NCI-H524 treated with DMSO at 0.1 percent for 48 hours (cell line): ENCODE data around the gene ARHGAP25.

ENCODE experiments used
- DNase-seq: peaks from one replicate; lab custom pipeline; 2025; lab: John Stamatoyannopoulos, UW

ARHGAP25 gene

DNA sequence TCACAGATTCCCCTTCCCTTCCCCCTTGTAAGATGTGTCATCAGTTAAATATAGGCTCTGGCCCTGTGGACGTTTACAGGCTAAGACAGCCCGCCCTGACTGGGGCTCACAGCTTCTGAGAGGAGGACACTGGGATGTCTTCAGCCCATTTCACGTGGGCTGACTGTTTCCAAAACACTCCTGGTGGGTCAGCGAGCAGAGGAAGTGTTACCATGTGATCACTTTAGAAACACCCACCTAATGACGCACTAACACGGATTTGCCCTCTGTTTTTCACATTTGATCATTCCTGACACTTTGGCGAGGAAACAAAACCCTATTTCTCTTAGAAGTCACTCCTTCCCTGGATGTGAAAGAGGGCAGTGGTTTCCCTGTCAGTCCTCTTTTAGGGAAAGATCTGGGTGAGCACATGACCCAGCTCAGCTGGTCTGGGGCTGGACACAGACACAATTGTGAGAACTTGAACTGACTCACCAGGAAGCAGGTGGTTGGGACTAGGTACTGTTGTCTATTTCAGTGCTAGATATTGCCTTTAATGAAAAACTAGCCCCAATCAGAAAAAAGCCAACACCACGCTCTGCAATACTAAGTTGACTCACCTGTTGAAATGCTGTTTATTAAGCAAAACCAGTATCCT, 97.7 kb downstream of the ARHGAP25 start:
- DNase-seq, result no peak

DNA sequence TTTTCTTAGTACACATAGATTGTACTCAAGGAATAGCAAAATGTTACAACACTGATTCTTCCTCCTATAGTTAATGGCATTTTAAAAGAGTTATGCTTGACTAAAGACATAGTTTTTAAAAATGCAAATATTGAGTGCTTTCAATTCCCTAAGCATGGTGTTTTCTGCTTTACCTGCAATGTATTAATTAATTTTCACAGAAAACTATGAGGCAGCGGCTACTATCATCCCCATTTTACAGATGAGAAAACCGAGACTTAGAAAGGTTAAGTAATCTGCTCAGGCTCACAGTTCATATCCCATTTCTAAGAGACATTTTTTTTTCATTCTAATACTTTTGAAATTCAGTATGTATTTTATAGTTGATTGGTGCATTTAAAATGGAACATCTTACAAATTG, 98.6 kb downstream of the ARHGAP25 start:
- DNase-seq, result no peak

DNA sequence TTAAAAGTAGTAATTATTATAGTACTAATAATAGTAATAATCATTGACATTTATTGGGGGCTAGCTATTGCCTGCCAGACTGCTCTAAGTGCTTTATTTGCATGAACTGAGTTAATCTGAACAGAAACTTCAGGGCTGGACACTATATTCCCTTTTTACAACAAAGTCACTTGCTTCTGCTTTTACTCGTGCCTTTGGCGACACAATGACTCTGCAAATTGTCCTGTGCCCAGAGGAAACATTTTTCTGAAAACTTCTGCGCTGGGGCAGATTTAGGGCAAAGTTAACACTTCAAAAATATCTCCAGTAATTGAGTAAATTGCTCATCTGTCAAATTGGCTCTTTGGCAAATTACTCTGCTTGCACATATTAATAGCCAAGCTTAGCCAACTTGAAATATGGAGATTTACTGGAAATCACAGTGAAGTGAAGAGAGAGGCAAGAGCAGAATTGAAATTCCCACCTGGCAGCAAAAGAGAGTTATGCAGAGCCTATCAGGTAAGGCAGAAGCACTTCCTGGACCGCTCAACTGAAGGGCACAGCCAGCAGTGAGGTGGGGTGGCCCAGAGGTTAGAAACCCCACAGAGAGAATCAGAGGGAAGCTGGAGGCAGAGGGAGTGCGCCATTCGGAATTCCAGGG, 100.2 kb downstream of the ARHGAP25 start:
- no peak for DNase-seq

DNA sequence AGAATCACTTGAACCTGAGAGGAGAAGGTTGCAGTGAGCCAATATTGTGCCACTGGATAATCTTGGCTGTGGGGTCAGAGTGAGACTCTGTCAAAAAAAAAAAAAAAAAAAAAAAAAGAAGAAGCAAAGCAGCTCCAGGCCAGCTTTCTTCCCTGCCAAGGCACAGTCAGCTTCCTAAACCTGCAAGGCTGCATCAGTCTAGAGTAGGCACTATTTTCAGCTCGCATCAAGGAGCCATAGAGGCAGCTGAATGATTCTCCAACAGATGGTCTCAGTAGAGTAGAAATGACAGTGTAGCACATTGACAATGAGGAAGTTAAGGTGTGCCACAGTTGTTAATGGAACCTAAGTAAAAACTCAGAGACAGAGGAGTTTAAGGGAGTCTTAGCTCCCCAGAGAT, 101.0 kb downstream of the ARHGAP25 start:
- no peak for DNase-seq

DNA sequence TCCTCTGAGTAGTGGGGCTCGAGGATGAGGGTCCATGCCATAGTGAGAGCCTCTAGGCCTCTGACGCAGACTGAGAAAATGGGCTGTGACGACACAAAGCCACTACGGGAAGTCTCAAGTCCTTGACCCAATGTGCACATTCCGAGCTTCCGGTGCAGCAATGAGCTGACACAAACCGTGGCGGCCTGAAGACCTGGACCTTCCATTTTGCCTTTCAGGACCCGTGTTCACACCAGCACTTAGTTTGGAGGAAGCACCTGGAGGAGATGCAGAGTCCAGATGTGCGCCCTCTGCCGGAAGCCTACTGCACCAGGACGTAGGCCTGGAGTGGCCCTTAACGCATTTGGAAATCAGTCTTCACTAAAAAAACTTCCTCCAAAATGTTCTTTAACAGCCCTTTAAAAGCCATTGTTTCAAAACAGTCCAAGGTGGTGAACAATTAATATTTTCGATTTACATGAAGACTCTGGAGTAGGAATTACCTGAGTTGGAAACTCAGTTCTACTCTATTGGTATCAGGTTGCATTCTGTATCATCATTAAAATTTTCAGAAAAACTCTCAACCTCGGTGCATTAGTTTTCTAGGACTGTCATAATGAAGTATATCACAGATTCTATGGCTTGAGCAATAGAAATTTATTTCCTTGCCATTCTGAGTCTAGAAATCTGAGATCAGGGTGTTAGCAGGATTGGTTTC, 102.7 kb downstream of the ARHGAP25 start:
- no peak for DNase-seq

DNA sequence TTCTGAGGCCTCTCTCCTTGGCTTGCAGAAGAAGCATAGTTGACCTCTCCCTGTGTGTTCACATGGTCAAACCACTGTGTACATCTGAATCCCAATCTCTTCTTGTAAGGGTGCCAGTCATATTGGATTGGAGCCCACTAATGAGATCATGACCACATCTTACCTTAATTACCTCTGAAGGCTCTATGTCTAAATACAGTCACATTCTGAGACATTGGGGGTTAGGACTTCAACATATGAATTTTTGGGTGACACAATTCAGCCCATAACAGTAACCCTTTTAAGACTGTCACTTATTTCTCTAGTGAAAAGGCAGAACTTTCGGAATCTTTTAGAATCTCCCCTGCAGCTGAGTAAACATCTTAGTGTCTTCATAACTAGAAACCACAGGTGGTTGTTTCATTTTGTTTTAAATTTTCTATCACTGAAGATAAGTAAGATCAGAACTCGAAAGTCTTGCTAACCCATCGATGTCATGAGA, 103.3 kb downstream of the ARHGAP25 start:
- no peak for DNase-seq

DNA sequence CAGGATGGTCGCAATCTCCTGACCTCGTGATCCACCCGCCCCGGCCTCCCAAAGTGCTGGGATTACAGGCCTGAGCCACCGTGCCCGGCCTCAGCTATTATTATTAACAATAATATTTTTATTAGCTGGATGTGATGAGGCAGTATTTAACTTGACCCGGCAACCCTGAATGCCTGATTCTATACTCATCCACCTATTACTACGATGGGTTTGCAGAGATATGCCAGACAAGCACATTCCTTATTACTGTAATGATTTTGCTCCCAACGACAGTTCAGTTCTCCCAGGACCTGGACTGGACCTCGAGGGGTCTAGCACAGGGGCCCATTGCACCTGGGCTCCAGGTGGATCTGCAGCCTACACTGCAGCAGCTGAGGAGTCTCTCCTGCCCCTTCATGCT, 104.0 kb downstream of the ARHGAP25 start:
- no peak for DNase-seq

DNA sequence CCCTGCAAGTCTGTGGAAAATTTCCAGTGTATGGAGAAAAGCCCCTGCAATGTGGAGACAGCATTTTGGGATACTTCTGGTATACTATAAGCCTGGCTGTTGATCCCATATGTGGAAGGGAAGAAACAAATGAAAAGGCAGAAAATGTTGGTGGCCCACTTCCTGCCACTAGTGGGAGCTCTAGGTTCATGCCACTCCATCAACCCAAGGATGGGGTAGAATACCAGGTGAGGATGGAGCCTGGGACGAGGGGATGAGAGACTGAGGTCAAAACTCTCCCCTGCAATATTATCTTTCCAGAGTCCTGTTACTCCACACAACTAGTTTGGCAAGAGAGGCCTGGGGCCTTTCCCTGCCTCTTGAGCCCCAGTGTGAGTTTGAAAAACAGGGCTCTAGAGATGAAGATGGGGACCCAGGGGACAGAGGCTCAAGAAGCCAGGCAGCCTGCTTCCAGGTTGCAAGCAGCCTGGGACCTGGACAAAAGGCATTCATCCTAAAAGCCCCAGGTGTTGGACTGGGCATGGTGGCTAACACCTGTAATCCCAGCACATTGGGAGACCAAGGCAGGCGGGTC, 104.7 kb downstream of the ARHGAP25 start:
- DNase-seq, result no peak

DNA sequence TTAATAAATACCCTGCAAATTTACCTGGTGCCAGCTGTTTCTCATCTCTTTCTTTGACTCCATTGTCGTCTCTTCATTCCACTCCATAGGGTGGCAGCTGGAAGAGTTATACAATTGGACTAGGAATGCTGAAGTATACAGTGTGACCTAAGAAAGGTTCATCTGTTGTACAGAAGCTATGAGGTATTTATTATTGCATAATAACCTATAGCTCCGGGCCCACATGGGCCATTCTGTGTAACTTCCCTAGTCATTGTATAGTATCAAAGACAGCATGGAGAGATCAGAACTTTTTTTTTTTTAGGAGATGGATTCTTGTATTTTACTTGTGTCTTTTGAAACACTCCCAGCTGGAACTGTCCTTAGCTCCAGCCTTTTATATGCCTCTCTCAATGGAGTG, 110.4 kb downstream of the ARHGAP25 start:
- no peak for DNase-seq

DNA sequence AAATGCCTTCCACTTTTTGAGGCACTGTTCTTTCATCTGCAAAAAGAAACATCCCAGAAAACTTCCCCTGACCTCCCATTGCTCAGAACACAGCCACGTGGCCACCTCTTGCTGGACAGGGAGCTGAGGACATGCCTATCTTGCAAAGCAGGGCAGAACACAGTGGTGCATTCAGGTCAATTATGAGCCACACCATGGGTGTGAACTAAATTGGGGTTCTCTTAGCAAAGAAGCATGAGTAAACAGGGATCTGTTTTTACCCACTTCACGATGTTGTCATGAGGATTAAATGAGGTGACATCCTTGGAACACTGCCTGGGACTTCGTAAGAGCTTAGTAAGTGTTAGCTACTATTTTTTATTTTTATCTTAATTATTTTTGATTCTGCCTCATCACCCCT, 111.5 kb downstream of the ARHGAP25 start:
- no peak for DNase-seq

DNA sequence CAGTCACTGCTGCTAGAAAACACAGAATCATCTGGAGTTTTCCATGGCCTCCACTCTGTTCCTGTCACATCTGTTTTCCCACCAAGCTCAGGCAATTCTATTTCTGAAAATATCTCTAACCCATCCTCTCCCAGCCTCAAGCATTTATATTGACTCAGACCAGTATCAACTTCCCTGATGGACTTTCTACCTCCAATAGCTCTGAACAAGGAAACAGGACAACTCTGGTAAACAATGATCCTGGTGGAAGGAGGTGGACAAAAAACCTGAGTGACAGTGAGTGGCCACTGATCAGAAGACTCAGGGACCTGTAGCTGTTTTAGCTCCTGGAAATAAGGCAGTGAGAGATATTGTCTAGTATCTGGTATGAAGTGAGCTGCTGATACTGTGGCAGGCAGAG, 113.1 kb downstream of the ARHGAP25 start:
- no peak for DNase-seq

DNA sequence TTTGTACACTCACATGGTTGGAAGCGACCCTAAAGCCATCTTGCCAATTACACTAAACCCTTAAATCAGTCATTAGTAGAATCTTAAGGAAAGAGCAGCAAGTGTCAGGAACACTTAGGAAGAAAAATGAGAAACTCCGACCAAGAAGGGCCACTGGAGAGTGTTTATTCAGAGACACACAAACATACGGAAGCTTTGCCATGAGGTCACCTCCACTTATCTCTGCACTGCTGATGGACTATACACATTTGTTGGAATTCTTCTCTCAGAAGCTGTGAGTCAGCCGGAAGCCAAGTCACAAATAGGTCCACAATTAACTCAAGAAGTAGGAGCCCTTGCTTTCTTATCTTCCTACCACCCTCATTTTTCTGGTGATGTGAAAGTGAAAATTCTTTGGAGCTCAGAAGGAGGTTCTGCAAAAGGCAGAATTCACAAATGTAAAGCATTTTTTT, 115.0 kb downstream of the ARHGAP25 start:
- DNase-seq, result no peak

DNA sequence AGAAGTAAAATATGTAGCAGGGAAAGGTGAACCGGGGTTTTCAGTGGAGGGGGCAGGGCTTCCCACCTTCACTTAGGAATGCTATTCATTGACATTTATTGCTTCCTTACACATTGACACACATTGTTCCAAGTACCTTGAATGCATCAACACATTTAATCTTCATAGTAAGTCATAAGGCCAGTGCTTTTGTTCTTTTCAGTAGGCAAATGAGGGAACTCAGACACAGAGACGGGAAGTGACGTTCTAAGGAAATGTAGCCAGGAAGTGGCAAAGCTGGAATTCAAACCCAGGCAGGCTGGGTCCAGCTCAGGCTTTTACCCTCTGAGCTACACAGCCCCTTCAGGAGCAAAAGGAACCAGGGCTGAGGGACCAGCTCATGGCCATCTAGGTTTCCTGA, 115.9 kb downstream of the ARHGAP25 start:
- no peak for DNase-seq

DNA sequence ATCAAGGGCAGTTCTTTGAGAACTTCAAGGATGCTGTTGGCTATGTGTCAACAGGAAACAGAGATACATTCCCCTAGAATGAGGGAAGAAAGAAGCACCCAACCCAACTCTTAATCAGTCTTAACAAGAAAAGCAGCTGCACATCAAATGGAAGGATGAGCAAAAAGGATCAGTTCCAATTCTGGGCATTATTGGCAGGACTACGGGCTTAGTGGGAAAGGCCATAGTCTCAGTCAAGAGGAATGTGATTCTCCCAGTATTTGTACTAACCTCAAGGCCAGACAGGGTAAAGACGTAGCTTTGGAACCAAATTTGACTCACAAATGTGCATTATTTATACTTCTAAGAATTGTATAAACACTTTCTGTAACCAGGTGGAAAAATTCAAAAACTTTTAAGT, 118.4 kb downstream of the ARHGAP25 start:
- no peak for DNase-seq

DNA sequence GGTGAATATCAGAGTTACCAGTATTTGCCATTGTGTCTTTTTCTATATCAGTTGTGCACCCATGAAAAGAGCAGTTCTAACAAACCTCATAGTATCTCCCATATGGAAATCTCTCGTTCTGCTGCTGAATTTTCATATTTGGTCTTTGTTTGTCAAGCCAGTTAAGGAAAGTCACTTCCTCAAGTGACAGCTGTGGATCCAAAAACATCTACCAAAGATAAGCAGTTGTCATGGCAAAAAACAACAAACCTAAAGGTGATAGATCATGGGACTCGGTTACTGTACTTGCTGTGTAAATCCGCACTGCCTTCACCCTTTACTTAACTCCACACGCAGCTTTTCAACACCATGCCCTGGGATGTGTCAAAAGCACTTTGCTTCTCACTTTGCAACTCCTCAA, 119.3 kb downstream of the ARHGAP25 start:
- DNase-seq, result no peak

DNA sequence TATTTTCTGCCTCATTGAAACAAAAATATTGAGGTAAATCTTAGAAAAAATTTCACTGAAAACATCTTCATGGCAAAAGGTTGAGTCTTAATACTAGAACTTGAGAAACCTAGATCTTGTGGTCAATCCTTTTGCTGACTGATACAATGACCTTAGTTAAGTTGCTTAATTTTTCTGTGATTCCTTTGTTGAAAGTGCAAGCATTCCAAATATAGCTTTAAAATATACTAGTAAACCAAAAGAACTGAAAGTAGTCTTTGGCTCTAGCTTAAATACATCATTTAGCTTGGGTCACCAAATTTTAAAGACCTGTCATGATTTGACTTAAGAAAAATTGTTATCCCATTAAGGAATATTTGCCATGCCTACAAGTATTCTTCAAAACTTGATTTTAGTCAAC, 119.9 kb downstream of the ARHGAP25 start:
- DNase-seq, result no peak

DNA sequence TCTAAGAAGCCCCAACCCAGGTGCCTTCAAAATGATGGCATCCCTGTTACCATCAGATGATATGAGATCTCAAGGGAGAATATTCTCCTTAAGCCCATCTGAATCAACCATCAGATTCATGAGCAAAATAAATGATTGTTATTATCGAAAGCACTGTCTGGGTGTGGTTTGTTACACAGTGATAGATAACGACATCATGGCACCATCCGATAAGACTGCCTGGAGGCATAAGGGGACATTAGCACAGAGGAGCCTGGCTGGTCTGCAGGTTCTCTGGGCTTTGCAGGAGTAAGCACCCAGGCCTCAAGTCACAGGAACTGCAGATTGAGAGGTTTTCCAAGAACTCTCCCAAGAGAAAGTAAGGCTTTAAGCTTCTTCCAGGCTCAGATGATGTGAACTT, 120.9 kb downstream of the ARHGAP25 start:
- DNase-seq, result no peak

DNA sequence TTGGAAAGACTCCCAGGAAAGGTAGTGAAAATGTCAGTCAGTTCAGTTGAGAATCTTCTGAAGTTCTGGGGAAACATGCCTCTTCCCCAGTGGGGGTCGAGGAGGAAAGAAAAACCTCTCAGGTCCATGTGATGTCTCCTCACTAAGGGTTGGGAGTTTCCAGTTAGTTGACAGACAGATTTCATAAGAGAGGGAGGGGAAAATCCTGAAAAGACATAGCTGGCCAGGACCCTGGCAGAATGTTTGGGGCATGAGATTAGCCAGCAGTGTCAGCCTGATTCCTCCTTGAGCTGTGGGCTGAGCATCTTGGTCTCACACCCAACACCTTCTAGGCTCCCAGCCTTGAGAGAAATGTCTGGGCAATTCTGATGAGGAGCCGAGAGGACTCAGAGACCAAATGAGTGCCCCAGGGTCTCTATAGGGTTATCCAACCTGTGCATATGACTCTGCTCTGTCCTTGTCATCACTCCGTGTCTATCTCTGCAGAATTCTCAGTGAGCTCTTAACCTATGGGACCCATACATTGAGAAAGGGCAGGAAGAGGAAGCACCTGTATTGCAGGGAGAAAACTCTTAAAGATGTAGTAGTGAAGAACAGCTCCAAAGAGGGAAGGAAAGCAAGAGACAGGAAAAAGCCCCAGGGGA, 122.7 kb downstream of the ARHGAP25 start:
- no peak for DNase-seq

DNA sequence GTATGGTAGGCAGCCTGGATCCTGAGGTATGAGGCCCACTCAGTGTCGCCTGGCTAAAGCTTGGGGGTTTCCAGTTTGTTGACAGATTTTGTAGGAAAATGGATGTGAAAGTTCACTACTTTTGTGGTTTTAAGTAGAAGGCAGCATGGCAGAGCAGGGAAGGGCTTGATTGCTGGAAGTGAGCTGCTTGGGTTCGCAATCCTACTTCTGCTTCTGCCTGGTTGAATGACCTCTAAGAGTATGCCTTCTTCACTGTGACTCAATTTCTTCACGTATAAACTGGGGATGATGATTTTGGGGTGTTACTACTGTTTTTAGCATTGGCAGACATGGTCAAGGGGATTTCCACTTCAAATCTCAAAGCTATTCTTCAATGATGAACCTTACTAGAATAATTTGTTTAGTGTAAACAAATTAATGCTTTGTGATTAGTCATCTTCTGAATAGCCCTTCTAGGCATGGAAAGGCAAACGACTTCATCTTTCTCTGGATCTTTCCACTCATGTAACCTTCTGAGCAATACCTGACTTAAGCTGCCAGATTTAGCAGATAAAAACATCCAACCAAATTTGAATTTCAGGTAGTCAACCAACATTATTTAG, 123.3 kb downstream of the ARHGAP25 start:
- no peak for DNase-seq

DNA sequence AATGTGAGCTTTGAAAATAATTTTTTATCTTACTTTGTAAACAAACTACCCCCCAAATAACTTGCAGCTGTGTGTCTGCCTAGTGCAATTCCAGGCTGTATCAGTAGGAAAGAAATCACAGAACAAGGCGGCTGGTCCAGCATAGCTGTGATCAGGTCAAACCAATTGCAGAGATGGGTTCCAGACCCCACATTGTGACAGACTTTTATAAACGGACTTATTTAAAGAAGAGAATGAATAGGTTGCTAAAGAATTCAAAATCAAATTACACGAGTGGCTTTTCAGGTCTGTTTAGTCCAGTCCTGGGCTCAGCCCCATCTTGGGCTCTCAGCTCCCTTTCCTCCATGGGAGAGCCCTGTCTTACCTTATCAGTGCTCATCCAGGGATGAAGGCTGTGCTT, 125.5 kb downstream of the ARHGAP25 start:
- DNase-seq, result no peak

DNA sequence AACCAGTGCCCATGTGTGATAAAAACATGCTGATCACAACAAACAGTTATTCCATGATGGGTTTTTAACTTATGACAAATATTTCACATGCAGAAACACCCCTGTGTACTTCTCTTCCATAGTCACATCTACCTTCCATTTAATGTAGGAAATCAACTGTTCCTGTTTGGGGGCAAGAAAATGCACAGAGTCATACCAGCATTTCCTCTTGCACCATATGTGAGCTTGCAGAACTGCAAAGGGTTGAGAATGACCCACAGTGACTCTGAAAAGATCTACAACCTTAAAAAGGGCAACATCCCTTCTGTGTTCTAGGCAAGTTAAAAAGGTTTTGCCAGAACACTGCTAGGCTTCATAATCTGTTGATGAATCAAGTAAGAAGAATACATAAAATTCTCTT, 126.7 kb downstream of the ARHGAP25 start:
- no peak for DNase-seq

DNA sequence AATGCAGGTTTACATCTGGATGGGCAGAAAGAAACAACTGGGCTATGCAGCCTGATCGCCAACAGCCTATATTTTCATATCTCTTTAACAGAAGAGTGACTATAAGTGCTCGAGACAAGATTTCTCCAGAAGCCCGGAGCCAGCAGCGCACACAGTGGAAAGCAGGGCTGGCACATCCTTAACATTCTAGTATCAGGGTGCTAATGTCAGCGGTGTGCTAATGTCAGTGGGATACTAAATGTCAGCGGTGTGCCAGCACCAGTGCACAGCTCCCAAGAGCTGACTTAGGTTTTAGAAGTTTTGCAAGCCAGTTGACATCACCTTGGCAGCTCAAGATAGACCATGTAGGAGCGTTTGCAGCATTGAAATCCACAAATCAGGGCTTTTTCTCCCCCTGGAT, 128.3 kb downstream of the ARHGAP25 start:
- no peak for DNase-seq
